HG02588 (cell line): ENCODE results near the gene PPP6R3.
"Not testable (repeated sequence)": the region's sequence is repeated elsewhere in the genome, so short reads cannot be mapped to it uniquely, and the experiment has no call there.

ENCODE experiments used
- ATAC-seq: cut with Tn5 transposase; IDR thresholded peaks from one replicate; pipeline ENCODE4 v1.9.1; 2021; ENCODE audit warnings: mild to moderate bottlenecking, moderate library complexity; ENCODE audit not compliant: unreplicated experiment

The PPP6R3 gene

GRCh38 chr11:68433541-68433940 is 27.0 kb upstream of the PPP6R3 start:
- no peak for ATAC-seq

GRCh38 chr11:68434159-68434558 is 26.4 kb upstream of the PPP6R3 start:
- ATAC-seq, result not testable (repeated sequence)

GRCh38 chr11:68436162-68436888 is 24.2 kb upstream of the PPP6R3 start:
- no peak for ATAC-seq

- ATAC-seq, result no peak
Measured at GRCh38 chr11:68436985-68437926, 23.3 kb upstream of the PPP6R3 start.

GRCh38 chr11:68437927-68438657 is 22.5 kb upstream of the PPP6R3 start:
- ATAC-seq, result no peak

GRCh38 chr11:68438658-68439259 is 21.8 kb upstream of the PPP6R3 start:
- no peak for ATAC-seq

- ATAC-seq, result no peak
Measured at GRCh38 chr11:68439355-68440065, 21.0 kb upstream of the PPP6R3 start.

- ATAC-seq, result no peak
Measured at GRCh38 chr11:68440224-68440623, 20.3 kb upstream of the PPP6R3 start.

GRCh38 chr11:68441466-68442230 is 18.9 kb upstream of the PPP6R3 start:
- ATAC-seq, result no peak

GRCh38 chr11:68442433-68442832 is 18.1 kb upstream of the PPP6R3 start:
- ATAC-seq, result no peak

GRCh38 chr11:68444566-68444965 is 16.0 kb upstream of the PPP6R3 start:
- ATAC-seq, result no peak

- no peak for ATAC-seq
Measured at GRCh38 chr11:68445531-68446035, 15.0 kb upstream of the PPP6R3 start.

GRCh38 chr11:68446046-68446725 is 14.4 kb upstream of the PPP6R3 start:
- ATAC-seq, result no peak

GRCh38 chr11:68447015-68447801 is 13.3 kb upstream of the PPP6R3 start:
- ATAC-seq, result no peak

- not testable (repeated sequence) for ATAC-seq
Measured at GRCh38 chr11:68447914-68448313, 12.6 kb upstream of the PPP6R3 start.

GRCh38 chr11:68448604-68449011 is 11.9 kb upstream of the PPP6R3 start:
- no peak for ATAC-seq

GRCh38 chr11:68449951-68450350 is 10.6 kb upstream of the PPP6R3 start:
- ATAC-seq, result no peak

GRCh38 chr11:68450711-68451110 is 9.8 kb upstream of the PPP6R3 start:
- ATAC-seq, result no peak
